IPS-20b (cell line): ENCODE results near the gene MED9.
A peak's percentile ranks its signal among the peaks of the same experiment; 100 is the strongest.

Source experiments
- H3K27ac ChIP-seq: one replicate; pipeline ENCODE4 v1.5.1; 2013; ENCODE audit warnings: low read length
- H3K27me3 ChIP-seq: 2 replicates; pipeline ENCODE4 v1.6.1; 2013; ENCODE audit warnings: mild to moderate bottlenecking, low read length, inconsistent platforms; ENCODE audit not compliant: insufficient read depth
- H3K36me3 ChIP-seq: 2 replicates; pipeline ENCODE4 v1.6.1; 2013; ENCODE audit warnings: low read depth, mild to moderate bottlenecking, inconsistent platforms, low read length, moderate library complexity; ENCODE audit not compliant: insufficient read depth
- H3K4me1 ChIP-seq: 2 replicates; pipeline ENCODE4 v1.6.1; 2013; ENCODE audit warnings: mild to moderate bottlenecking, control low read depth, inconsistent platforms, low read length, moderate library complexity; ENCODE audit not compliant: insufficient read depth
- H3K4me3 ChIP-seq: 2 replicates; pipeline ENCODE4 v1.5.1; 2013; ENCODE audit warnings: mild to moderate bottlenecking, low read length, inconsistent platforms
- H3K9ac ChIP-seq: 2 replicates; pipeline ENCODE4 v1.6.1; 2013; ENCODE audit warnings: low read depth, mild to moderate bottlenecking, inconsistent platforms, low read length, moderate library complexity
- H3K9me3 ChIP-seq: 2 replicates; pipeline ENCODE4 v1.6.1; 2013; ENCODE audit warnings: mild to moderate bottlenecking, low read depth, low read length, inconsistent platforms; ENCODE audit not compliant: insufficient read depth

The MED9 gene

DNA sequence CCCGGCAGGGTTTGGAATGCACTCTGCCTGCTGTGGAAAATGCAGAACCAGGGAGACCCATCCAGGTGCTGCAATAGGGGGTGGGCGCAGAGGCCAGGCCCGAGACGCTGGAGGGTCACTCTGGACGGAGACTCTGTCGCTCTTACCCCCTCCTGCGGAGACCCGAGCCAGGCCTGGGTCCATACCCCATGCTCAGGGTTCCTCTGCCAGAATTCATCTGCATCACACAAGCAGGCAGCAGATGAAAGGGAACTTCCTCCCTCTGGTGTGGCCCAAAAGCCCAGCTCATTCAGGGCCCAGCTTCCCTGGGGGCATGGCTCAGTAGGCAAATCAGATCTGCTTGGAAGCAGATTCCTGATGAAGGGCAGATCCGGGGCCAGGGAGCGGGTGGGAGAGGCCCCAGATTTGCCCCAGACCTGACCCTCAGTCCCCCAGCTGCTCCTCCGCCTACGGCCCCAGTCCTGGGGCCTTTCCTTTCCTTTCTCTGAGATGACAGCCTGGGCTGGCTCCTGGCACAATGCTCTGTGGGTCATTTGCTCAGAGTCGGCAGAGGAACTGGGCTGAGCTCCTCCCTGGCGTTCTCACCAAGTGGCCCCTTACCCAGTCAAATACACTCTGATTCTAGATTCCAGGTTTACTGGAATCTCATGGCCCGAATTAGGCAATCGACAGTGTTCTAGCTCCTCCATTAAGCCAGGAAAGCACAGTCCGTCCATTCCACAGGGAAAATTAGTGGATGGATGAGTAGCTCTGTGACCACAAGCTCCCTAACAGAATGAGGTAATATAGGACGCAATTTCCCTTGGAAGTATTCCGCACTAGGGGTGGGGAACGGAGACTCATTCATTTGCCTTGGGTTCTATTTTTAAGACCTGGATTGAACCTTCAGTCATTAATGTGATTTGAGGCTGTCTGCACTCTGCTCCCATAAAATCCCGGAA, 38.5 kb downstream of the MED9 start:
- no peaks in the 10 kb centered on the region for H3K9me3 ChIP-seq
- H3K4me1 ChIP-seq, result peaks cover 8% of the 10 kb centered on the region; the same call in 1 of the 2 replicates
- no peak overlapping the region for H3K4me3 ChIP-seq
- H3K36me3 ChIP-seq, result no peaks in the 10 kb centered on the region
- no peak overlapping the region for H3K27ac ChIP-seq
- no peaks in the 10 kb centered on the region for H3K27me3 ChIP-seq
- no peak overlapping the region for H3K9ac ChIP-seq

DNA sequence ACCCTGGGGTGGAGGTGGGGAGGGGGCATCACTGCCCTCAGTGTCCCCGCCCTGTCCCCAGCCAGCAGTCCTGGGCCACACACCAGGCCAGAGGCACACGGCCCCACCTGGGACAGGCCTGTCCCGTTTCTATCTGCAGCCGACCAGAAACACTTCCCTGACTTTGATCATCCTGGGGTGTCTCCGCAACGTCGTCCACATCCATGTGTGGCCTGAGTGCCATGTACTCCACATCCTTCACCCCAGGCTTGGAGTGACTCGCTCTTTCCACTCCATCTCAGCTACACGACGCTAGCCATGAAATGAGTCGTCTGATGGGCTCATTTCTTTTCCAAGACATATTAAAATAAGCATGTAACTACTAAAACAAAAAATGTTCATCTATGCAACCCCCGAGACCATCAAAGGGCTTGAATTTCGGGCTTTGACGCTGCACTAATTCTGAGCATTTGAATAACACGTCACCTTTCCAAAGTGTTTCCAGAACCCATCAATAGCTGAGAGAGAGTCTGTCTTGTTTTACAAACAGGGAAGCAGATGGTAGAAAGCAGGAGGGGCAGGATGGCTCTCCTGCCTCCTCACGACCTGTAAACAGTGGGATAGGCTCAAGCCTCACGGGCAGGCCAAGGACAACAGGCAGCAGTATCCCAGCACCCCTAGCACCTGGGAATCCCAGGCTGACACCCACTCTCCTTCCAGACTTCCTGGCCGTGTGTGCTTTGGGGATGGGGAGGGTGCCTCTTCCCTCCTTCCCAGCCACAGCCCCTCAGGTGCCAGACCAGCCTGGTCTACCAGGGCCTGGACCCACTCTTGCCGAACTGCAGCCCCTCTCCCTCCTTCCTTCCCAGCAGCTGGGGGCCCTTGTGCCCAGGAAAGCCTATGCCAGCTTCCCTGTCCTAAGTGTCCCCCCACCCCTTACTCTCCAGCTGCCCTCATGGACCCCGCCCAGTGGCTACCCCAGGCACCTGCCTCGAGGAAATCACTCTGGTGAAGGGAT, 39.4 kb downstream of the MED9 start:
- H3K4me1 ChIP-seq, result peaks cover 8% of the 10 kb centered on the region; the same call in 1 of the 2 replicates
- H3K4me3 ChIP-seq, result no peak overlapping the region
- H3K27me3 ChIP-seq, result no peaks in the 10 kb centered on the region
- no peak overlapping the region for H3K27ac ChIP-seq
- no peaks in the 10 kb centered on the region for H3K9me3 ChIP-seq
- H3K9ac ChIP-seq, result no peak overlapping the region
- no peaks in the 10 kb centered on the region for H3K36me3 ChIP-seq

DNA sequence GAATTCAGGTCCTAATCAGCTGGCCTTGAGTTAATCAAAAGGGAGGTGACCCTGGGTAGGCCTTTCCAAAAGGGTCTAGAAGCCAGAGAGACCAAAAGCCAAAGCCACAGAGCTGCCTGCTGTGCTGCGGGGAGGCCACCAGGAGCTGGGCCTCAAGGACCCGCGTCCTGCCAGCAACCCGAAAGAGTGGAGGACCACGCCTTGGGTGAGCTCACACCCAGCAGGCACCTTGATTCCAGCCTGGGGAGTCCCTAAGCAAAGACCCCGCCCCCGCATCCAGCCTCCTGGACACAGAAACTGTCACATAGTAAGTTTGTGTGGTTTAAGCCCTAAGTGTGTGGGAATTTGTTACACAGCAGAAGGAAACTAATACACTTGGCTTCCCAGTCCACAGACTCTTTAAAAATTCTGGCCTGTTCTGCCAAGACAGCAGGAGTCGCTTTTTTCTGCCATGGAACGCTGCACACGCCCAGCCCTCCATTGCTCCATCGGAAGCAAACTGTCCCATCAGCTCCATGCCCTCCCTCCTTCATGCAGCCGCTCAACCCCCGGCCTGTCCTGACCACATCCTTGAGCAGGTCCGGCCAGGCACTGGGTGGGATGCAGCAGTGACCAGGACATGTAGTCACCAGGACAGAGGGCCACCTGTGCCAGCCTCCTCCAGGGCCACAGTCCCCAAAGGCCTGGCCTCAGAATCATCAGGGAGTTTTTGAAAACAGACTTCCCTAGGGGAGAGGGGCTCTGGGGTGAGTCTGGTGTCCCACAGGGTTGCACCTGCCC, 40.3 kb downstream of the MED9 start:
- no peak overlapping the region for H3K4me3 ChIP-seq
- peaks cover 8% of the 10 kb centered on the region; the same call in 1 of the 2 replicates for H3K4me1 ChIP-seq
- no peaks in the 10 kb centered on the region for H3K36me3 ChIP-seq
- H3K27me3 ChIP-seq, result no peaks in the 10 kb centered on the region
- H3K27ac ChIP-seq, result no peak overlapping the region
- H3K9me3 ChIP-seq, result no peaks in the 10 kb centered on the region
- no peak overlapping the region for H3K9ac ChIP-seq

DNA sequence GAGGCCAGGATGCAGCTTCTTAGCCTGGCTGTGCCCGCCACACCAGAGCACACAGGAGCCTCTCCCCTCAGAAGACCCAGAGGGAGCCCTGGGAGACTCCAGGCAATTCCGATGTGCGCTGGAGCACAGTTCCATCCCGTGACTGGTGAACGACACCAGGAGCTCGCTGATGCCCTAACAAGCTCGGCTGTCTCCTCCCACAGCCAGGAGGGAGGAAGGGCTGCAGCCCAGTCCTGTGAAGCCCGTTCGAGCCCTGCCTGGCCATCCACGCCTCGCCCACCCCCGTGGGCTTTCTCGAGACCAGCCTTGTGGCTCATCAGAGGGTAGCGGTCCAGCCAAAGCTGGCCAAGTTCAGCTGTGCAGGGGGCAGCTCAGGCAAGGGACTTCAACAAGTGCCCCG, 41.2 kb downstream of the MED9 start:
- no peaks in the 10 kb centered on the region for H3K36me3 ChIP-seq
- no peaks in the 10 kb centered on the region for H3K9me3 ChIP-seq
- no peaks in the 10 kb centered on the region for H3K27me3 ChIP-seq
- H3K27ac ChIP-seq, result no peak overlapping the region
- no peak overlapping the region for H3K4me3 ChIP-seq
- H3K9ac ChIP-seq, result no peak overlapping the region
- H3K4me1 ChIP-seq, result peaks cover 16% of the 10 kb centered on the region; the same call in 1 of the 2 replicates

DNA sequence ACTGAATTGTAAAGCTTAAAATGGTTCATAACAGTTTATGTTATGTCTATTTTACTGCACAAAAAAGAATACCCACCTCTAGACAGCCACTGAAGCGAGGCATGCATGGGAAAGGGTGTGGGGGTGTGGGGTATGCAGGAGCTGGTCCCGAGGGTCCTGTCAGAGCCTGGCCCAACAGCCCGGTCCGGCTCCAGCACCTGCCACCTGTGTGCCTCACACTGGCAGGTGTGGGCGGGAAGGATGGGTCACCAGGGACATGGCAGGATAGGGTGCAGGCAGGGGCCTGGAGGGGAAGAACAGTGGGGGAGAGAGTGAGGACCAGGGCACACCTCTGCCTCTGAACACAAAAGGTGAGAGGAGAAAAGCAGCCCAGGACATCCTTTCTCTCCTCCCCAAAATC, 42.2 kb downstream of the MED9 start:
- Histone ChIP-seq H3K9me3 (no peaks in the 10 kb centered on the region), H3K36me3 (no peaks in the 10 kb centered on the region), H3K4me1 (peaks cover 21% of the 10 kb centered on the region; the same call in 1 of the 2 replicates), H3K27me3 (no peaks in the 10 kb centered on the region), H3K9ac (no peak overlapping the region), H3K4me3 (no peak overlapping the region), H3K27ac (no peak overlapping the region)

DNA sequence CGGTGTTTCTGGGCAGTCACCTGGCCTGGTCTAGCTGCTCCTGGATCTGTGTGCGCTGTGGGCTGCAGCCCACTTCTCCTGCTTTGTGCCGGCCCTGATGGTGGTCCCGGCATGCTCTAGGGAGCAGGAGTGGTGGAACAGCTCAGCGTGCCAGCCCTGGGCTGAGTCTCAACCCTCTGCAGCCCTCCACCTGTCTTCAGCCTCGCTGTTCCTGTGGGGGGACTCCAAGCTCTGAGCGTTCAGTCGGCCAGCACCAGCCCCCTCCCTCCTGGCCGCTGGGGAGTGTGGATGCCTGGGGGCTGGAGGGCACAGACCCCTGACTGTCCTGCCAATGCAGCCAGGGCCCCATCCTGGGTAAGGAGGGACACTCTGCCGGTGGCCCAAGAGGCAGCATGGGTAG, 43.1 kb downstream of the MED9 start:
- H3K27ac ChIP-seq, result no peak overlapping the region
- no peak overlapping the region for H3K9ac ChIP-seq

DNA sequence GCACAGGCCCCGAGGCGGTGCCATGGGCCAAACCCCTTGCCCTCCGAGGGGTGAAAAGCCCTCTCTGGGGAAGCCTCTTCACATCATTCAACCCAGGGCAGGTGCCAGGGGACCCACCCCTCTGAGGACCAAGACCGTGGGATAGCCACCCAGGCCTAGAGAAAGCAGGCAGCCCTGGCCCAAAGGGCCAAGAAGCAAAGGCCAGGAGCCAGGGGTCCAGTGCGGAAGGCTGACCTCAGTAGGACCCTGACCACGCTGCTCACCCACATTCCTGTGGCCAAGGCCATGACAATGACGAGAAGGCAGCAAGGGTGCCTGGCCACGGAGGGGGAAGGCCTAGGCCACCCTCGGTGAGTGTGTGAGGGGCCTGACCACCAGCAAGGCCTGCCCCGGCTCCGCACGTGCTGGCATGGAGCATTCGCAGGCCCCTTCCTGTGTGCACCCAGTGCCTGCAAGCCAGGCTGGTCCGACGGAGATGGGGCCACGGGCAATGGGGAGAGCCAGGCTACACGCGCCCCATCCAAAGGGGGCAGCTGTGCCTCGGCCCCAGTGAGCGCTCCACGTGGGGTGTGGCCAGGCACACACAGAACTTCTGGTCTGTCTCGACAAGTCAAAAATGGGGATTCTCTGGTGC, 43.9 kb downstream of the MED9 start:
- H3K9ac ChIP-seq, result no peak overlapping the region
- H3K4me1 ChIP-seq, result peaks cover 15% of the 10 kb centered on the region; the same call in 1 of the 2 replicates
- no peaks in the 10 kb centered on the region for H3K36me3 ChIP-seq
- H3K9me3 ChIP-seq, result no peaks in the 10 kb centered on the region
- H3K4me3 ChIP-seq, result no peak overlapping the region
- H3K27me3 ChIP-seq, result no peaks in the 10 kb centered on the region
- H3K27ac ChIP-seq, result no peak overlapping the region

More for the DNA sequence above, 43.1 kb downstream of the MED9 start:
- Histone ChIP-seq H3K4me1 (peaks cover 21% of the 10 kb centered on the region; the same call in 1 of the 2 replicates), H3K27me3 (no peaks in the 10 kb centered on the region), H3K9me3 (no peaks in the 10 kb centered on the region), H3K36me3 (no peaks in the 10 kb centered on the region), H3K4me3 (no peak overlapping the region)

DNA sequence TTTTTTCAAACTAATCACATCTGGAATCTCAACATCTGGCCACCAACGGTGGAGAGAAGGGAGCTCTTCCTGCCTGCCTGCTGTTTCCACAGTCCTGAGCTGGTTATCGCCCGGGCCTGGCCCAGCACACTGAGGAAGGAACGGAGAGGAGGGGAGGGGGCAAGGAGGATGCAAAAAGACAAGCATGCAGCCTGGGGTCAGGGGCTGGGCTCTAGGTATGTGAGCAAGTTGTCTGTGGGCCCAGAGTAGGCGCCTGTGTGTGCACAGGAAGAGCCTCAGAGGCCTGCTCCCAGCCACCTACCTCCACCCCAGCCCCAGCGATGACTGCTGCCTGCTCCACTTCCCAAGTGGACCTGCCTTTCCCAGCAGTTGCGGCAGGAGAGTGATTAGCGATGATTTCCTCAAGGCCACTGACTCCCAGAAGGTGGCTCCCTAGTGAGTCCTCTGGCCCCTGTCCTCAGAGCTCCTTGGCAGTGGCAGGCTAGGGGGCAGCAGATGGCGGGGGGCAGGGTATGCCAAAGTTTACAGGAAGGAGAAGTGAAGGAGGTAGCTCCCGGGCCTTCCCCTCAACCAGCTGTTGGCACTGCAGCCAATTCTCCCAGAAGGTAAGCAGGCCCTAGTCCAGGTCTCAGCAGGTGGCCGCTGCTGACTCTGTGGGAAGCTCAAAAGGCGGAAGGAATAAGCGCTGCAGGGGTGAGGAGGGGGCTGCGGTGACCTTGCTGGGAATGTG, 46.4 kb downstream of the MED9 start:
- no peaks in the 10 kb centered on the region for H3K27me3 ChIP-seq
- peaks cover 14% of the 10 kb centered on the region; the same call in 1 of the 2 replicates for H3K4me1 ChIP-seq
- H3K4me3 ChIP-seq, result no peak overlapping the region
- no peaks in the 10 kb centered on the region for H3K9me3 ChIP-seq
- H3K9ac ChIP-seq, result peak overlapping the region; percentile 56; the same call in 1 of the 2 replicates
- peak overlapping the region; percentile 22 for H3K27ac ChIP-seq
- no peaks in the 10 kb centered on the region for H3K36me3 ChIP-seq

DNA sequence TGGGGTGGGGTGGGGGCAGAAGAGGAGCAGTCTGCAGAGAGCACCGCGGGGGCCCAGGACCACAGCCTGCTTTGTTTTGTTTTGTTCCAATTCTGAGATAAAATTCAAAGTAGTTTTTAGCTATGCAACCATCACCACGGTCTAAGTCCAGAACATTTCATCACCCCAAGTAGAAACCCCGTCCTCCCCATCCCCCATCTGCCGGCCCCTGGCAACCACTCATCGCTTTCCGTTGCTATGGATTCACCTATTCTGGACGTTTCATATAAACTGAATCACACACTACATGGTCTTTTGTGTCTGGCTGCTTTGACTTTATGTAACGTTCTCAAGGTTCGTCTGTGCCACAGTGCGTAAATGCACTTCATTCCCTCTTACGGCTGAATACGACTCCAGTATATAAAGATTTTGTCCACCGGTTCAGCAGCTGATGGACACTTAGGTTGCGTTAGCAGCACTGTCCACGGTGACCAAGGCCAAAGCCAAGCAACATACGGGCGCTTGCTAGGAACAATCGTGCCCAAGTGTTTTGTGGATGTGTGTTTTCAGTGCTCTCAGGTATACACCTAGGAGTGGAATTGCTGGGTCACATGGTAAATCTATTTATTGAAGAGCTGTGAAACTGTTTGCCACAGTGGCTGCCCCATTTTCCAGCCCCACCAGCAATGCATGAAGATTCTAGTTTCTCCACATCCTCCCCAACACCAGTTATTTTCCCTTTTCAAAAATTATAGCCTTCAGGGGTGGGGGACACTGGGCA, 47.1 kb downstream of the MED9 start:
- Histone ChIP-seq H3K9me3 (no peaks in the 10 kb centered on the region), H3K27ac (no peak overlapping the region), H3K4me3 (no peak overlapping the region), H3K4me1 (peaks cover 14% of the 10 kb centered on the region; the same call in 1 of the 2 replicates), H3K36me3 (no peaks in the 10 kb centered on the region), H3K9ac (no peak overlapping the region), H3K27me3 (no peaks in the 10 kb centered on the region)

DNA sequence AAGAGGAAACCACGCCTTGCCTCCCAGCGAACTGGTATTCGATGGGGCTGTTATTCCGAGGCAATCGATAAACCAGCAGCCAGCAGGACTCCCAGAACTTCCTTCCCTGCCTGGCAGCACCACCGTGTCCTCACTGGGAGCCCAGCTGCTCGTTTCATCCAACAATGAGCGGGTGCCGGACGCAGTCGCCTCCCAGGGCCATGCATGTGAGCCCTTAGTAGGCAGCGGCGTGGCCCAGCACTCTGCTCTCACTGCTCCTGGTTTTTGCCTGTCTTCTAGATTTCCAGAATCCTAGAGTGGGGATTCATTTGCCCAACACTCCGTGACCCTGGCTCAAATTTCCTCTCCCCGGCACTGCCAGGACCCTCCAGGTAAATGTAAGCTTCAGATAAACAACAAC, 48.5 kb downstream of the MED9 start:
- H3K4me3 ChIP-seq, result no peak overlapping the region
- no peaks in the 10 kb centered on the region for H3K36me3 ChIP-seq
- no peak overlapping the region for H3K9ac ChIP-seq
- H3K27ac ChIP-seq, result no peak overlapping the region
- H3K4me1 ChIP-seq, result peaks cover 14% of the 10 kb centered on the region; the same call in 1 of the 2 replicates
- H3K9me3 ChIP-seq, result no peaks in the 10 kb centered on the region
- no peaks in the 10 kb centered on the region for H3K27me3 ChIP-seq
